ENCODE measurements around the gene F5. TPM values are rescaled to one million over a fixed set of nuclear protein-coding genes. Genes with fewer than 3 reads are reported as not detected.
A peak's percentile ranks its signal among the peaks of the same experiment; 100 is the strongest.

The F5 gene
- polyA plus RNA-seq, 3 donors, result 6.5 to 14.5 (median 7.1) TPM

- no peak overlapping the region for H3K9ac ChIP-seq (ENCODE audit: insufficient read depth, low read length, poor library complexity, severe bottlenecking)
- no peaks in the 10 kb centered on the region for H3K27me3 ChIP-seq (ENCODE audit: control insufficient read depth in 2 of 2, insufficient read depth in 2 of 2, low read length in 2 of 2)
- H3K4me1 Mint-ChIP-seq, result peaks cover 92% of the 10 kb centered on the region
- 100% methylated on average over 1 of the region's 1 CpG for WGBS (ENCODE audit: insufficient coverage)
- peak overlapping the region; percentile 5 to 78 (median 63) for H3K27ac Mint-ChIP-seq
- no peak overlapping the region for H2AFZ ChIP-seq (ENCODE audit: insufficient read depth, low read depth, low read length, poor library complexity, severe bottlenecking)
- no peaks in the 10 kb centered on the region for H3K36me3 ChIP-seq (replicated peaks in 1 of 2; ENCODE audit: control insufficient read depth in 1 of 2, insufficient read depth in 2 of 2, low read length in 2 of 2)
- H3K27me3 Mint-ChIP-seq (ENCODE audit: low read depth in 3 of 3), result peaks cover 0 to 2% (median 0%) of the 10 kb centered on the region in 3 donors
- no peak overlapping the region for H3K4me3 ChIP-seq (replicated peaks in 1 of 3; ENCODE audit: low read depth in 2 of 3, low read length in 3 of 3)
- no peak overlapping the region for H3K4me2 ChIP-seq (replicated peaks; ENCODE audit: extremely low read depth, low read length, poor library complexity, severe bottlenecking)
- no peaks in the 10 kb centered on the region for H3K36me3 Mint-ChIP-seq
- peak overlapping the region in 1 of 2 donors; percentile 34 for H3K27ac ChIP-seq (ENCODE audit: low read depth in 1 of 2, low read length in 2 of 2)
- H3K9me3 Mint-ChIP-seq, result peaks cover 0 to 2% (median 0%) of the 10 kb centered on the region in 7 donors
- intact Hi-C loops (cut with micrococcal nuclease), result no loop called here
- no peak overlapping the region for H3K4me3 Mint-ChIP-seq
- no peak for TF ChIP-seq CTCF (IDR thresholded peaks at IDR 0.05)
- no peak for DNase-seq
- H3K9me3 ChIP-seq (replicated peaks in 1 of 2; ENCODE audit: control insufficient read depth in 1 of 2, insufficient read depth in 1 of 2, low read length in 2 of 2), result no peaks in the 10 kb centered on the region
- H4K20me1 ChIP-seq (ENCODE audit: insufficient read depth, low read length), result no peaks in the 10 kb centered on the region
- no peaks in the 10 kb centered on the region for H3K79me2 ChIP-seq (ENCODE audit: insufficient read depth, low read length)
- peaks cover 83 to 94% of the 10 kb centered on the region in 2 donors for H3K4me1 ChIP-seq (ENCODE audit: control insufficient read depth in 1 of 2, insufficient read depth in 2 of 2, low read length in 2 of 2)
Measured at GRCh38 chr1:169610108-169610507, 23.8 kb upstream of the F5 start.

GRCh38 chr1:169608226-169608625 is 21.9 kb upstream of the F5 start:
- no peak for TF ChIP-seq CTCF (IDR thresholded peaks at IDR 0.05)
- peaks cover 95% of the 10 kb centered on the region for H3K4me1 Mint-ChIP-seq
- no peak overlapping the region for H2AFZ ChIP-seq (ENCODE audit: insufficient read depth, low read depth, low read length, poor library complexity, severe bottlenecking)
- H3K79me2 ChIP-seq (ENCODE audit: insufficient read depth, low read length), result no peaks in the 10 kb centered on the region
- peak; percentile 54 to 76 (median 68) for DNase-seq
- H3K27ac ChIP-seq (ENCODE audit: low read depth in 1 of 2, low read length in 2 of 2), result peak overlapping the region in 1 of 2 donors; percentile 30
- peak overlapping the region; percentile 81 to 95 (median 90) for H3K27ac Mint-ChIP-seq
- H3K9me3 ChIP-seq (replicated peaks in 1 of 2; ENCODE audit: control insufficient read depth in 1 of 2, insufficient read depth in 1 of 2, low read length in 2 of 2), result no peaks in the 10 kb centered on the region
- no peaks in the 10 kb centered on the region for H3K9me3 Mint-ChIP-seq
- no peaks in the 10 kb centered on the region for H4K20me1 ChIP-seq (ENCODE audit: insufficient read depth, low read length)
- H3K27me3 ChIP-seq (ENCODE audit: control insufficient read depth in 2 of 2, insufficient read depth in 2 of 2, low read length in 2 of 2), result no peaks in the 10 kb centered on the region
- peak overlapping the region; percentile 52 for H3K4me2 ChIP-seq (replicated peaks; ENCODE audit: extremely low read depth, low read length, poor library complexity, severe bottlenecking)
- WGBS (ENCODE audit: insufficient coverage), result no CpG with 5 or more reads among the region's 4 CpGs
- intact Hi-C loops (cut with micrococcal nuclease), result loop anchor here in 1 of 2 donors (5.0 to 10.0 kb wide), 2 partner anchors 89 to 187 kb away; partner anchors contain the start of gene METTL18
- peaks cover 0 to 2% (median 0%) of the 10 kb centered on the region in 3 donors for H3K27me3 Mint-ChIP-seq (ENCODE audit: low read depth in 3 of 3)
- H3K36me3 Mint-ChIP-seq, result no peaks in the 10 kb centered on the region
- peak overlapping the region in 1 of 3 experiments; percentile 29 for H3K4me3 ChIP-seq (replicated peaks in 1 of 3; ENCODE audit: low read depth in 2 of 3, low read length in 3 of 3)
- H3K4me1 ChIP-seq (ENCODE audit: control insufficient read depth in 1 of 2, insufficient read depth in 2 of 2, low read length in 2 of 2), result peaks cover 89 to 99% of the 10 kb centered on the region in 2 donors
- no peak overlapping the region for H3K9ac ChIP-seq (ENCODE audit: insufficient read depth, low read length, poor library complexity, severe bottlenecking)
- peak overlapping the region in 1 of 2 donors; percentile 74 for H3K4me3 Mint-ChIP-seq
- no peaks in the 10 kb centered on the region for H3K36me3 ChIP-seq (replicated peaks in 1 of 2; ENCODE audit: control insufficient read depth in 1 of 2, insufficient read depth in 2 of 2, low read length in 2 of 2)

Measured in CD14-positive monocyte (primary cell).